Eye (tissue), 1 donor: Measurements from ENCODE around the gene B3GNT5.
"Not testable (repeated sequence)": the region's sequence is repeated elsewhere in the genome, so short reads cannot be mapped to it uniquely, and the experiment has no call there.

Experiments used
- DNase-seq: peaks from one replicate; pipeline ENCODE4 v3.0.0-alpha.2; 2015

B3GNT5 gene

GRCh38 chr3:183252973-183253527 is at the start of gene B3GNT5:
Gene B3GNT5 (plus strand): TSS chr3:183253253. CDS start chr3:183269799, 16,546 bp downstream.
- peak; percentile 69 for DNase-seq

- DNase-seq = no peak
Measured at GRCh38 chr3:183203670-183204069, 49.4 kb upstream of the B3GNT5 start.

- no peak for DNase-seq
Measured at GRCh38 chr3:183208260-183208659, 44.8 kb upstream of the B3GNT5 start.

GRCh38 chr3:183208800-183209199 is 44.3 kb upstream of the B3GNT5 start:
- no peak for DNase-seq

- DNase-seq = no peak
Measured at GRCh38 chr3:183210341-183210740, 42.7 kb upstream of the B3GNT5 start.

GRCh38 chr3:183210862-183211341 is 42.2 kb upstream of the B3GNT5 start:
- DNase-seq = no peak

GRCh38 chr3:183211352-183211751 is 41.7 kb upstream of the B3GNT5 start:
- no peak for DNase-seq

- no peak for DNase-seq
Measured at GRCh38 chr3:183212096-183212495, 41.0 kb upstream of the B3GNT5 start.

GRCh38 chr3:183212565-183212964 is 40.5 kb upstream of the B3GNT5 start:
- no peak for DNase-seq

GRCh38 chr3:183213415-183214276 is 39.4 kb upstream of the B3GNT5 start:
- DNase-seq = no peak

- no peak for DNase-seq
Measured at GRCh38 chr3:183214277-183214612, 38.8 kb upstream of the B3GNT5 start.

GRCh38 chr3:183215591-183216202 is 37.4 kb upstream of the B3GNT5 start:
- DNase-seq = no peak

- no peak for DNase-seq
Measured at GRCh38 chr3:183217548-183218332, 35.3 kb upstream of the B3GNT5 start.

GRCh38 chr3:183218826-183219225 is 34.2 kb upstream of the B3GNT5 start:
- no peak for DNase-seq

GRCh38 chr3:183220828-183221227 is 32.2 kb upstream of the B3GNT5 start:
- DNase-seq = no peak

GRCh38 chr3:183222631-183223235 is 30.3 kb upstream of the B3GNT5 start:
- no peak for DNase-seq

GRCh38 chr3:183224180-183224970 is 28.7 kb upstream of the B3GNT5 start:
- DNase-seq = no peak

GRCh38 chr3:183226333-183226890 is 26.6 kb upstream of the B3GNT5 start:
- no peak for DNase-seq

- no peak for DNase-seq
Measured at GRCh38 chr3:183227586-183227985, 25.5 kb upstream of the B3GNT5 start.

GRCh38 chr3:183229178-183229577 is 23.9 kb upstream of the B3GNT5 start:
- no peak for DNase-seq

- not testable (repeated sequence) for DNase-seq
Measured at GRCh38 chr3:183230251-183230650, 22.8 kb upstream of the B3GNT5 start.

GRCh38 chr3:183230826-183231225 is 22.2 kb upstream of the B3GNT5 start:
- no peak for DNase-seq
